K562 (cell line): ENCODE measurements around the gene PIH1D1. TPM values are rescaled to one million over a fixed set of nuclear protein-coding genes. Genes with fewer than 3 reads are reported as not detected.

ENCODE experiments used
- FUS ChIP-seq: fragments of 200-400 bp; formaldehyde crosslinking; optimal IDR thresholded peaks from 2 replicates; pipeline ENCODE3; 2017; ENCODE audit warnings: low read depth, low read length
- HNRNPUL1 ChIP-seq: fragments of 200-400 bp; formaldehyde crosslinking; IDR thresholded peaks from 2 replicates; pipeline ENCODE4 v1.6.1; 2017; ENCODE audit warnings: low read length
- NRF1 ChIP-seq, 2 experiments: fragments of 450-650 bp; IDR thresholded peaks in 1 of 2; conservative IDR thresholded peaks in 1 of 2; 2 replicates each; pipeline ENCODE4 v1.6.1; 2014; ENCODE audit warnings: mild to moderate bottlenecking in 2 of 2
- PTBP1 ChIP-seq: fragments of 200-400 bp; formaldehyde crosslinking; IDR thresholded peaks from 2 replicates; pipeline ENCODE4 v1.6.1; 2017; ENCODE audit warnings: low read depth, low read length
- RB1 ChIP-seq: fragments of 450-650 bp; IDR thresholded peaks from 2 replicates; pipeline ENCODE4 v1.6.1; 2017; ENCODE audit warnings: low read depth, mild to moderate bottlenecking
- RFX5 ChIP-seq: IDR thresholded peaks from 2 replicates; pipeline ENCODE4 v1.6.1; 2011; ENCODE audit warnings: low read depth, mild to moderate bottlenecking, improper control_type of control experiment, low read length
- SMARCE1 ChIP-seq: fragments of 450-650 bp; IDR thresholded peaks from 2 replicates; pipeline ENCODE4 v1.7.1; 2016; ENCODE audit warnings: mild to moderate bottlenecking
- TAF9B ChIP-seq: fragments of 450-650 bp; IDR thresholded peaks from 2 replicates; pipeline ENCODE4 v1.6.1; 2018; ENCODE audit warnings: mild to moderate bottlenecking; ENCODE audit not compliant: partially characterized antibody
- TSC22D4 ChIP-seq: fragments of 450-650 bp; IDR thresholded peaks from 2 replicates; pipeline ENCODE4 v1.6.1; 2016; ENCODE audit warnings: missing genetic modification characterization, missing biosample characterization, control low read depth
- XRCC3 ChIP-seq: fragments of 450-650 bp; IDR thresholded peaks from 2 replicates; pipeline ENCODE4 v1.6.1; 2017; ENCODE audit warnings: mild to moderate bottlenecking, moderate library complexity
- ZBTB2 ChIP-seq: fragments of 450-650 bp; IDR thresholded peaks from 2 replicates; pipeline ENCODE4 v1.6.1; 2016; ENCODE audit warnings: antibody characterized with exemption
- ZNF232 ChIP-seq: sonication (generic); formaldehyde crosslinking; IDR thresholded peaks from 2 replicates; pipeline ENCODE4 v1.8.0; 2022; ENCODE audit warnings: mild to moderate bottlenecking, missing genetic modification reagents
- ZNF253 ChIP-seq: fragments of 250-450 bp; sonication (Bioruptor Pico); conservative IDR thresholded peaks from 2 replicates; pipeline ENCODE4 v1.6.1; 2021; ENCODE audit warnings: mild to moderate bottlenecking
- ZNF551 ChIP-seq: fragments of 250-450 bp; sonication (Bioruptor Pico); IDR thresholded peaks from 2 replicates; pipeline ENCODE4 v1.5.0; 2021; ENCODE audit warnings: mild to moderate bottlenecking, moderate library complexity
- polyA plus RNA-seq, 8 experiments: library from polyadenylated mRNA; depleted of rRNA in 4 of 8; stranded (reverse) in 5 of 8; unstranded in 3 of 8; fragments of >200 nt; fragmentation: Nextera tagmentation in 2 of 8; fragmentation: Illumina TruSeq in 1 of 8; extraction: Ambion mirVana in 2 of 8; extraction: Trizol in 1 of 8; gene quantifications; 2 replicates each; pipeline versions ENCODE4 v1.2.1 to v1.2.3, GENCODE V29; 2011 to 2014; ENCODE audit warnings: inconsistent platforms in 1 of 8, missing spikeins in 1 of 8
- total RNA-seq, 7 experiments: library from RNA; depleted of rRNA in 6 of 7; stranded (reverse); fragments of >200 nt in 6 of 7; fragmentation: Illumina TruSeq in 2 of 7; extraction: Trizol in 2 of 7; gene quantifications; 2 replicates each; pipeline versions ENCODE4 v1.2.1 to v1.2.3, GENCODE V29; 2011 to 2021; ENCODE audit warnings: low replicate concordance in 1 of 7
- TF ChIP-seq, protein P1 (sequence below): sonication (generic); formaldehyde crosslinking; IDR thresholded peaks from 2 replicates; pipeline ENCODE4 v1.8.1; 2023; ENCODE audit warnings: mild to moderate bottlenecking, missing genetic modification reagents, moderate library complexity
- TF ChIP-seq, protein P2 (sequence below): sonication (generic); formaldehyde crosslinking; IDR thresholded peaks from 2 replicates; pipeline ENCODE4 v1.8.0; 2023; ENCODE audit warnings: mild to moderate bottlenecking, missing genetic modification reagents
- TF ChIP-seq, protein P3 (sequence below): fragments of 450-650 bp; formaldehyde crosslinking; IDR thresholded peaks from 2 replicates; pipeline ENCODE4 v1.4.0; 2022; ENCODE audit warnings: missing genetic modification characterization

Gene PIH1D1
- total and polyA plus RNA-seq, 9 of the 15 experiments (the other 6 are each of a cell fraction or from before 2014, with no cell fraction given), result 26.5 to 224 (median 137) TPM

DNA sequence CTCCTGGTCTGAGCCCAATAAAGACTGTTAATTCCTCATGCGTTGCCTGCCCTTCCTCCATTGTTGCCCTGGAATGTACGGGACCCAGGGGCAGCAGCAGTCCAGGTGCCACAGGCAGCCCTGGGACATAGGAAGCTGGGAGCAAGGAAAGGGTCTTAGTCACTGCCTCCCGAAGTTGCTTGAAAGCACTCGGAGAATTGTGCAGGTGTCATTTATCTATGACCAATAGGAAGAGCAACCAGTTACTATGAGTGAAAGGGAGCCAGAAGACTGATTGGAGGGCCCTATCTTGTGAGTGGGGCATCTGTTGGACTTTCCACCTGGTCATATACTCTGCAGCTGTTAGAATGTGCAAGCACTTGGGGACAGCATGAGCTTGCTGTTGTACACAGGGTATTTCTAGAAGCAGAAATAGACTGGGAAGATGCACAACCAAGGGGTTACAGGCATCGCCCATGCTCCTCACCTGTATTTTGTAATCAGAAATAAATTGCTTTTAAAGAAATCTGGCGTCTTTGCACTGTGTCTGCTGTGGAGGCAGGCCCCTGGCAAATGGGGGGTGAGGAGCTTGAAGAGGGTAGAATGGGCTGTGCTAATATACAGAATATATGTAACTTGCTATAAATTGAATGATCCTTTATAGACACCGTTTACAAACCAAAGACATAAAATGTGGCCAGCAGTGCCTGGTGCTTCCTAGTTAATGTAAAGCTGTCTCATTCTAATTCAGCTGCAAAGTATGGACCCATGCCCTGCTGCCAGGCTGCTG, 40.4 kb upstream of the PIH1D1 start (continued):
- TF ChIP-seq ZNF232 (CRISPR knock-in tag) (no peak), RB1 (no peak), ZNF253 (0 out of 2 replicates have a peak, but pooled peaks have one; percentile 13), HNRNPUL1 (no peak), SMARCE1 (no peak), ZNF551 (CRISPR knock-in tag) (peak; percentile 43; the same call in 1 of the 2 replicates), XRCC3 (no peak), TAF9B (no peak), PTBP1 (0 out of 2 replicates have a peak, but pooled peaks have one; percentile 16), TSC22D4 (tag) (no peak), NRF1 (conservative IDR thresholded peaks at IDR 0.05 in 1 of 2, IDR thresholded peaks at IDR 0.05 in 1 of 2) (no peak), ZBTB2 (no peak), FUS (peak; percentile 80), RFX5 (no peak)
- TF ChIP-seq, protein P1, sequence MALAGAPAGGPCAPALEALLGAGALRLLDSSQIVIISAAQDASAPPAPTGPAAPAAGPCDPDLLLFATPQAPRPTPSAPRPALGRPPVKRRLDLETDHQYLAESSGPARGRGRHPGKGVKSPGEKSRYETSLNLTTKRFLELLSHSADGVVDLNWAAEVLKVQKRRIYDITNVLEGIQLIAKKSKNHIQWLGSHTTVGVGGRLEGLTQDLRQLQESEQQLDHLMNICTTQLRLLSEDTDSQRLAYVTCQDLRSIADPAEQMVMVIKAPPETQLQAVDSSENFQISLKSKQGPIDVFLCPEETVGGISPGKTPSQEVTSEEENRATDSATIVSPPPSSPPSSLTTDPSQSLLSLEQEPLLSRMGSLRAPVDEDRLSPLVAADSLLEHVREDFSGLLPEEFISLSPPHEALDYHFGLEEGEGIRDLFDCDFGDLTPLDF (CRISPR knock-in tag), result 0 out of 2 replicates have a peak, but pooled peaks have one; percentile 15
- TF ChIP-seq, protein P2, sequence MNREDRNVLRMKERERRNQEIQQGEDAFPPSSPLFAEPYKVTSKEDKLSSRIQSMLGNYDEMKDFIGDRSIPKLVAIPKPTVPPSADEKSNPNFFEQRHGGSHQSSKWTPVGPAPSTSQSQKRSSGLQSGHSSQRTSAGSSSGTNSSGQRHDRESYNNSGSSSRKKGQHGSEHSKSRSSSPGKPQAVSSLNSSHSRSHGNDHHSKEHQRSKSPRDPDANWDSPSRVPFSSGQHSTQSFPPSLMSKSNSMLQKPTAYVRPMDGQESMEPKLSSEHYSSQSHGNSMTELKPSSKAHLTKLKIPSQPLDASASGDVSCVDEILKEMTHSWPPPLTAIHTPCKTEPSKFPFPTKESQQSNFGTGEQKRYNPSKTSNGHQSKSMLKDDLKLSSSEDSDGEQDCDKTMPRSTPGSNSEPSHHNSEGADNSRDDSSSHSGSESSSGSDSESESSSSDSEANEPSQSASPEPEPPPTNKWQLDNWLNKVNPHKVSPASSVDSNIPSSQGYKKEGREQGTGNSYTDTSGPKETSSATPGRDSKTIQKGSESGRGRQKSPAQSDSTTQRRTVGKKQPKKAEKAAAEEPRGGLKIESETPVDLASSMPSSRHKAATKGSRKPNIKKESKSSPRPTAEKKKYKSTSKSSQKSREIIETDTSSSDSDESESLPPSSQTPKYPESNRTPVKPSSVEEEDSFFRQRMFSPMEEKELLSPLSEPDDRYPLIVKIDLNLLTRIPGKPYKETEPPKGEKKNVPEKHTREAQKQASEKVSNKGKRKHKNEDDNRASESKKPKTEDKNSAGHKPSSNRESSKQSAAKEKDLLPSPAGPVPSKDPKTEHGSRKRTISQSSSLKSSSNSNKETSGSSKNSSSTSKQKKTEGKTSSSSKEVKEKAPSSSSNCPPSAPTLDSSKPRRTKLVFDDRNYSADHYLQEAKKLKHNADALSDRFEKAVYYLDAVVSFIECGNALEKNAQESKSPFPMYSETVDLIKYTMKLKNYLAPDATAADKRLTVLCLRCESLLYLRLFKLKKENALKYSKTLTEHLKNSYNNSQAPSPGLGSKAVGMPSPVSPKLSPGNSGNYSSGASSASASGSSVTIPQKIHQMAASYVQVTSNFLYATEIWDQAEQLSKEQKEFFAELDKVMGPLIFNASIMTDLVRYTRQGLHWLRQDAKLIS (CRISPR knock-in tag), result 0 out of 2 replicates have a peak, but pooled peaks have one; percentile 63
- TF ChIP-seq, protein P3, sequence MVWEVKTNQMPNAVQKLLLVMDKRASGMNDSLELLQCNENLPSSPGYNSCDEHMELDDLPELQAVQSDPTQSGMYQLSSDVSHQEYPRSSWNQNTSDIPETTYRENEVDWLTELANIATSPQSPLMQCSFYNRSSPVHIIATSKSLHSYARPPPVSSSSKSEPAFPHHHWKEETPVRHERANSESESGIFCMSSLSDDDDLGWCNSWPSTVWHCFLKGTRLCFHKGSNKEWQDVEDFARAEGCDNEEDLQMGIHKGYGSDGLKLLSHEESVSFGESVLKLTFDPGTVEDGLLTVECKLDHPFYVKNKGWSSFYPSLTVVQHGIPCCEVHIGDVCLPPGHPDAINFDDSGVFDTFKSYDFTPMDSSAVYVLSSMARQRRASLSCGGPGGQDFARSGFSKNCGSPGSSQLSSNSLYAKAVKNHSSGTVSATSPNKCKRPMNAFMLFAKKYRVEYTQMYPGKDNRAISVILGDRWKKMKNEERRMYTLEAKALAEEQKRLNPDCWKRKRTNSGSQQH (CRISPR knock-in tag), result no peak
- TF ChIP-seq, all 486 proteins: peak for 22
